Endothelial cell of umbilical vein (primary cell): ENCODE measurements around the gene ACER1.

ENCODE experiments used
- GATA2 ChIP-seq: IDR thresholded peaks from 2 replicates; pipeline ENCODE4 v1.7.0; 2011; ENCODE audit warnings: low read depth, mild to moderate bottlenecking, moderate library complexity, mixed read lengths, low read length; ENCODE audit not compliant: insufficient read length, insufficient read depth
- JUN ChIP-seq: IDR thresholded peaks from 2 replicates; pipeline ENCODE4 v1.6.1; 2011; ENCODE audit warnings: borderline replicate concordance, low read depth; ENCODE audit not compliant: insufficient read length, insufficient read depth
- POLR2A ChIP-seq: IDR thresholded peaks from 2 replicates; pipeline ENCODE4 v1.6.1; 2012; ENCODE audit warnings: low read depth, mild to moderate bottlenecking, control low read depth, low read length
- TF ChIP-seq, protein P1 (sequence below), 2 donors: IDR thresholded peaks; 1 replicate in 1 of 2; 2 replicates in 1 of 2; pipeline ENCODE4 v1.5.1; 2011; ENCODE audit warnings: low read length in 2 of 2, mild to moderate bottlenecking in 2 of 2, moderate library complexity in 2 of 2, control low read depth in 1 of 2, inconsistent platforms in 1 of 2, low read depth in 1 of 2; ENCODE audit not compliant: insufficient read depth in 1 of 2; ENCODE audit errors: extremely low read depth in 1 of 2
- TF ChIP-seq, protein P2 (sequence below): IDR thresholded peaks from 2 replicates; pipeline ENCODE4 v1.6.1; 2011; ENCODE audit not compliant: insufficient read depth, insufficient read length

DNA sequence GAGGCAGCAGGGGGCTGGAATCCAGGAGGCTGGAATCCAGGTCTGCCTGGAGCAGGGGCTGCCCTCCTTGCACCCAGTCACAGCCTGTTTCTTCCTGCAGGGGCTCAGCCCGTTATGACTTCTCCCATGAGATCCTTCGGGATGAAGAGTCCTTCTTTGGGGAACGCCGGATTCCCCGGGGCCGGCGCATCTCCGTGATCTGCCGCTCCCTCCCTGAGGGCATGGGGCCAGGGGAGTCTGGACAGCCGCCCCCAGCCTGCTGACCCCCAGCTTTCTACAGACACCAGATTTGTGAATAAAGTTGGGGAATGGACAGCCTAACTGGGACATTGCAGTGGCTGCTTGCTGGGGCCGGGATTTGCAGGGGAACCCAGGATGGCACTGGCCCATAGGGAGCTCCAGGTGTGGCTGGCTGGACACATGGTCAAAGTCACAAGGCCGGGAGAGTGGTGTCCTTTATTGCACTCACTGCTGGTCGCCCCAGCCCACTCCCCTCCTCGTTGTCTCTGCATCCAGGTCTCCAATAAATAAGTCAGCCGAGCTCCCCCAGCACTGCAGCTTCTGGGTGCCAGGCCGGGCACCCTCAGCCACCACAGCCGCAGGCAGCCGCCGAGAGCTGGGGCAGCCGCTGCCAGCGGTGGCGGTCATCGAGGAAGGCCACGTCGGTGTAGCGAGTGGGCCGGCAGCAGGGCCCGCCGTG, 41.4 kb upstream of the ACER1 start:
- TF ChIP-seq, protein P1, sequence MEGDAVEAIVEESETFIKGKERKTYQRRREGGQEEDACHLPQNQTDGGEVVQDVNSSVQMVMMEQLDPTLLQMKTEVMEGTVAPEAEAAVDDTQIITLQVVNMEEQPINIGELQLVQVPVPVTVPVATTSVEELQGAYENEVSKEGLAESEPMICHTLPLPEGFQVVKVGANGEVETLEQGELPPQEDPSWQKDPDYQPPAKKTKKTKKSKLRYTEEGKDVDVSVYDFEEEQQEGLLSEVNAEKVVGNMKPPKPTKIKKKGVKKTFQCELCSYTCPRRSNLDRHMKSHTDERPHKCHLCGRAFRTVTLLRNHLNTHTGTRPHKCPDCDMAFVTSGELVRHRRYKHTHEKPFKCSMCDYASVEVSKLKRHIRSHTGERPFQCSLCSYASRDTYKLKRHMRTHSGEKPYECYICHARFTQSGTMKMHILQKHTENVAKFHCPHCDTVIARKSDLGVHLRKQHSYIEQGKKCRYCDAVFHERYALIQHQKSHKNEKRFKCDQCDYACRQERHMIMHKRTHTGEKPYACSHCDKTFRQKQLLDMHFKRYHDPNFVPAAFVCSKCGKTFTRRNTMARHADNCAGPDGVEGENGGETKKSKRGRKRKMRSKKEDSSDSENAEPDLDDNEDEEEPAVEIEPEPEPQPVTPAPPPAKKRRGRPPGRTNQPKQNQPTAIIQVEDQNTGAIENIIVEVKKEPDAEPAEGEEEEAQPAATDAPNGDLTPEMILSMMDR (IDR thresholded peaks at IDR 0.05; ENCODE audit: extremely low read depth in 1 of 2, insufficient read depth in 1 of 2, low read depth in 1 of 2, low read length in 2 of 2): no peak
- TF ChIP-seq JUN (no peak), POLR2A (no peak), GATA2 (no peak)
- TF ChIP-seq, protein P2, sequence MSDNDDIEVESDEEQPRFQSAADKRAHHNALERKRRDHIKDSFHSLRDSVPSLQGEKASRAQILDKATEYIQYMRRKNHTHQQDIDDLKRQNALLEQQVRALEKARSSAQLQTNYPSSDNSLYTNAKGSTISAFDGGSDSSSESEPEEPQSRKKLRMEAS: no peak
